ENCODE measurements around the gene FNIP2. TPM values are rescaled to one million over a fixed set of nuclear protein-coding genes. Genes with fewer than 3 reads are reported as not detected.

The FNIP2 gene
- total and polyA plus RNA-seq, 9 of the 15 experiments (the other 6 are each of a cell fraction or from before 2014, with no cell fraction given), result 1.7 to 15.5 (median 8.3) TPM

DNA sequence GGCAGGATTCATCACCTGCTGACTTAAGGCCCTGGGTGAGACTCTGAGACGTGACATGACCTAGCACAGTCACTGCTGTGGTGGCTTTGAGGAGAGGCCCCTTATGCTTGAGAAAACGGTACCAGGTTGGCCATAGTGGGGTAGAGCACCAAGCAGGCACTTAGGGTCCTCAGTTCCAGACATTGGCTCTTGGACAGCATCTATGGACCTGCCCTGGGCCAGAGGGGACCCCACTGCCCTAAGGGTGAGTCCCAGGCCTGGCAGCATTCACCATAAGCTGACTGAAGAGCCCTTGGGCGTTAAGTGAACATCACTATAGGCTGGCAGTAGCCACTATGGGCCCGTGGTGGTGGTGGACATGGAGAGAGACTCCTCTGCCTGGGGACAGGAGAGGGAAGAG lies 78.7 kb downstream of the FNIP2 start (continued):
- TF ChIP-seq, protein P1, sequence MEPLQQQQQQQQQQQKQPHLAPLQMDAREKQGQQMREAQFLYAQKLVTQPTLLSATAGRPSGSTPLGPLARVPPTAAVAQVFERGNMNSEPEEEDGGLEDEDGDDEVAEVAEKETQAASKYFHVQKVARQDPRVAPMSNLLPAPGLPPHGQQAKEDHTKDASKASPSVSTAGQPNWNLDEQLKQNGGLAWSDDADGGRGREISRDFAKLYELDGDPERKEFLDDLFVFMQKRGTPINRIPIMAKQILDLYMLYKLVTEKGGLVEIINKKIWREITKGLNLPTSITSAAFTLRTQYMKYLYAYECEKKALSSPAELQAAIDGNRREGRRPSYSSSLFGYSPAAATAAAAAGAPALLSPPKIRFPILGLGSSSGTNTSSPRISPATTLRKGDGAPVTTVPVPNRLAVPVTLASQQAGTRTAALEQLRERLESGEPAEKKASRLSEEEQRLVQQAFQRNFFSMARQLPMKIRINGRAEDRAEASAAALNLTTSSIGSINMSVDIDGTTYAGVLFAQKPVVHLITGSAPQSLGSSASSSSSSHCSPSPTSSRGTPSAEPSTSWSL (CRISPR knock-in tag; IDR thresholded peaks at IDR 0.05; ENCODE audit: borderline replicate concordance), result no peak
- TF ChIP-seq ZNF778 (CRISPR knock-in tag; IDR thresholded peaks at IDR 0.05) (no peak), HNRNPLL (IDR thresholded peaks at IDR 0.05; ENCODE audit: low read depth, low read length, poor library complexity, severe bottlenecking) (no peak), ILK (tag; IDR thresholded peaks at IDR 0.05; ENCODE audit: borderline replicate concordance, low read depth) (no peak)

DNA sequence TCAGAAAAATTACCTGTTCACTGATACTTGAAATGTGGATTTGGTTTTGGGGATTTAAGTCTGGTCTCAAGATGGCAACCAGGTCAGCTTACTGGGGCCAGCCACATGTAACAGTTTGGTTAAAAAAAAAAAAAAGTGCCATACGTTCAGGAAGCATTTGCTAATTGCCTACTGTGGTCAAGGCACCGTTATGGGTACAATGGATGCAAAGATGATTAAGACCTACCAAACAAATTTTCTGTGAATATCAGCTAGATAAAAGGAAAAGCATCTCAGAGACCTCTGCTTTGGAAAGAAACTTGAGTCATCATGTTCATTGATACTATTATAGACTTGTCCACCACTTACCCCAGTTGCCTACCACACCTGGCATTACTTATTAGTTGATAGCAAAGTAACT lies 80.9 kb downstream of the FNIP2 start:
- ATAC-seq (no peak), DNase-seq (ENCODE audit: extremely low read depth in 1 of 4, low spot score in 3 of 4) (no peak), FAIRE-seq (no peak)
- Histone ChIP-seq H3K4me1 (replicated peaks in 1 of 2; ENCODE audit: control insufficient read depth in 2 of 2, insufficient read depth in 2 of 2, low read length in 2 of 2) (no peaks in the 10 kb centered on the region; a peak in 1 of 5 replicates), H3K9me1 (ENCODE audit: control insufficient read depth, insufficient read depth, low read length) (no peaks in the 10 kb centered on the region), H3K4me2 (ENCODE audit: insufficient read depth, low read length) (no peak overlapping the region), H3K27me3 (ENCODE audit: control insufficient read depth in 2 of 2, insufficient read depth in 2 of 2, low read length in 2 of 2) (no peaks in the 10 kb centered on the region), H3K27ac (ENCODE audit: extremely low read depth, low read depth, low read length) (no peak overlapping the region), H3K36me3 (ENCODE audit: control insufficient read depth, insufficient read depth, low read length) (0 out of 3 replicates have a peak, but pooled peaks cover 3% of the 10 kb centered on the region), H3K9me3 (replicated peaks; ENCODE audit: control insufficient read depth, insufficient read depth, low read depth, low read length) (no peaks in the 10 kb centered on the region), H3K4me3 (no peak overlapping the region), H4K20me1 (replicated peaks; ENCODE audit: control insufficient read depth, insufficient read depth, low read length) (no peaks in the 10 kb centered on the region), H3K9ac (ENCODE audit: insufficient read depth in 1 of 2, low read depth in 2 of 2, low read length in 2 of 2) (no peak overlapping the region), H2AFZ (ENCODE audit: low read depth, low read length) (no peak overlapping the region), H3K79me2 (ENCODE audit: control insufficient read depth, insufficient read depth, low read length) (no peaks in the 10 kb centered on the region)
- in situ Hi-C loops (cut with MboI), result loop anchor here (5.0 to 10.0 kb wide), 2 partner anchors 122 to 595 kb away; no protein-coding TSS in a partner anchor
- POLR2A ChIA-PET, result interaction anchor here (1.0 kb wide), 1 partner anchor 8 kb away, joined by 4 read pairs; no protein-coding TSS in a partner anchor
- CTCF ChIA-PET (ENCODE audit: low intra/inter-chr PET ratio), result interaction anchor here (1.1 to 2.7 kb wide), 2 partner anchors 119 to 590 kb away, joined by 3 to 14 read pairs; no protein-coding TSS in a partner anchor
- intact Hi-C loops (cut with micrococcal nuclease), result loop anchor here (1.0 to 5.0 kb wide), 2 partner anchors 119 to 587 kb away; no protein-coding TSS in a partner anchor
- 71% methylated on average over 2 of the region's 2 CpGs for WGBS (ENCODE audit: insufficient coverage, low coverage, missing lambda C conversion rate)
- no TSS peak for BruUV-seq (replicated peaks)
- TF ChIP-seq, protein P2, sequence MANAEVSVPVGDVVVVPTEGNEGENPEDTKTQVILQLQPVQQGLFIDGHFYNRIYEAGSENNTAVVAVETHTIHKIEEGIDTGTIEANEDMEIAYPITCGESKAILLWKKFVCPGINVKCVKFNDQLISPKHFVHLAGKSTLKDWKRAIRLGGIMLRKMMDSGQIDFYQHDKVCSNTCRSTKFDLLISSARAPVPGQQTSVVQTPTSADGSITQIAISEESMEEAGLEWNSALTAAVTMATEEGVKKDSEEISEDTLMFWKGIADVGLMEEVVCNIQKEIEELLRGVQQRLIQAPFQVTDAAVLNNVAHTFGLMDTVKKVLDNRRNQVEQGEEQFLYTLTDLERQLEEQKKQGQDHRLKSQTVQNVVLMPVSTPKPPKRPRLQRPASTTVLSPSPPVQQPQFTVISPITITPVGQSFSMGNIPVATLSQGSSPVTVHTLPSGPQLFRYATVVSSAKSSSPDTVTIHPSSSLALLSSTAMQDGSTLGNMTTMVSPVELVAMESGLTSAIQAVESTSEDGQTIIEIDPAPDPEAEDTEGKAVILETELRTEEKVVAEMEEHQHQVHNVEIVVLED (CRISPR knock-in tag; IDR thresholded peaks at IDR 0.05), result no peak
- no peak for TF ChIP-seq TSC22D4 (tag; IDR thresholded peaks at IDR 0.05)
- TF ChIP-seq, protein P3, sequence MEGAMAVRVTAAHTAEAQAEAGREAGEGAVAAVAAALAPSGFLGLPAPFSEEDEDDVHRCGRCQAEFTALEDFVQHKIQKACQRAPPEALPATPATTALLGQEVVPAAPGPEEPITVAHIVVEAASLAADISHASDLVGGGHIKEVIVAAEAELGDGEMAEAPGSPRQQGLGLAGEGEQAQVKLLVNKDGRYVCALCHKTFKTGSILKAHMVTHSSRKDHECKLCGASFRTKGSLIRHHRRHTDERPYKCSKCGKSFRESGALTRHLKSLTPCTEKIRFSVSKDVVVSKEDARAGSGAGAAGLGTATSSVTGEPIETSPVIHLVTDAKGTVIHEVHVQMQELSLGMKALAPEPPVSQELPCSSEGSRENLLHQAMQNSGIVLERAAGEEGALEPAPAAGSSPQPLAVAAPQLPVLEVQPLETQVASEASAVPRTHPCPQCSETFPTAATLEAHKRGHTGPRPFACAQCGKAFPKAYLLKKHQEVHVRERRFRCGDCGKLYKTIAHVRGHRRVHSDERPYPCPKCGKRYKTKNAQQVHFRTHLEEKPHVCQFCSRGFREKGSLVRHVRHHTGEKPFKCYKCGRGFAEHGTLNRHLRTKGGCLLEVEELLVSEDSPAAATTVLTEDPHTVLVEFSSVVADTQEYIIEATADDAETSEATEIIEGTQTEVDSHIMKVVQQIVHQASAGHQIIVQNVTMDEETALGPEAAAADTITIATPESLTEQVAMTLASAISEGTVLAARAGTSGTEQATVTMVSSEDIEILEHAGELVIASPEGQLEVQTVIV (CRISPR knock-in tag; IDR thresholded peaks at IDR 0.05; ENCODE audit: borderline replicate concordance), result no peak
- TF ChIP-seq, protein P4, sequence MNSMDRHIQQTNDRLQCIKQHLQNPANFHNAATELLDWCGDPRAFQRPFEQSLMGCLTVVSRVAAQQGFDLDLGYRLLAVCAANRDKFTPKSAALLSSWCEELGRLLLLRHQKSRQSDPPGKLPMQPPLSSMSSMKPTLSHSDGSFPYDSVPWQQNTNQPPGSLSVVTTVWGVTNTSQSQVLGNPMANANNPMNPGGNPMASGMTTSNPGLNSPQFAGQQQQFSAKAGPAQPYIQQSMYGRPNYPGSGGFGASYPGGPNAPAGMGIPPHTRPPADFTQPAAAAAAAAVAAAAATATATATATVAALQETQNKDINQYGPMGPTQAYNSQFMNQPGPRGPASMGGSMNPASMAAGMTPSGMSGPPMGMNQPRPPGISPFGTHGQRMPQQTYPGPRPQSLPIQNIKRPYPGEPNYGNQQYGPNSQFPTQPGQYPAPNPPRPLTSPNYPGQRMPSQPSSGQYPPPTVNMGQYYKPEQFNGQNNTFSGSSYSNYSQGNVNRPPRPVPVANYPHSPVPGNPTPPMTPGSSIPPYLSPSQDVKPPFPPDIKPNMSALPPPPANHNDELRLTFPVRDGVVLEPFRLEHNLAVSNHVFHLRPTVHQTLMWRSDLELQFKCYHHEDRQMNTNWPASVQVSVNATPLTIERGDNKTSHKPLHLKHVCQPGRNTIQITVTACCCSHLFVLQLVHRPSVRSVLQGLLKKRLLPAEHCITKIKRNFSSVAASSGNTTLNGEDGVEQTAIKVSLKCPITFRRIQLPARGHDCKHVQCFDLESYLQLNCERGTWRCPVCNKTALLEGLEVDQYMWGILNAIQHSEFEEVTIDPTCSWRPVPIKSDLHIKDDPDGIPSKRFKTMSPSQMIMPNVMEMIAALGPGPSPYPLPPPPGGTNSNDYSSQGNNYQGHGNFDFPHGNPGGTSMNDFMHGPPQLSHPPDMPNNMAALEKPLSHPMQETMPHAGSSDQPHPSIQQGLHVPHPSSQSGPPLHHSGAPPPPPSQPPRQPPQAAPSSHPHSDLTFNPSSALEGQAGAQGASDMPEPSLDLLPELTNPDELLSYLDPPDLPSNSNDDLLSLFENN (IDR thresholded peaks at IDR 0.05; ENCODE audit: low read depth in 2 of 2, low read length in 2 of 2), result no peak
- no peak for TF ChIP-seq MTA1 (IDR thresholded peaks at IDR 0.05; ENCODE audit: borderline replicate concordance)

All from K562 (cell line).